ENCODE results near the gene PHLDB3. TPM values are rescaled to one million over a fixed set of nuclear protein-coding genes. Genes with fewer than 3 reads are reported as not detected.

PHLDB3 gene
- total RNA-seq, 1 experiment from 2014 or later = 36.7 TPM

DNA sequence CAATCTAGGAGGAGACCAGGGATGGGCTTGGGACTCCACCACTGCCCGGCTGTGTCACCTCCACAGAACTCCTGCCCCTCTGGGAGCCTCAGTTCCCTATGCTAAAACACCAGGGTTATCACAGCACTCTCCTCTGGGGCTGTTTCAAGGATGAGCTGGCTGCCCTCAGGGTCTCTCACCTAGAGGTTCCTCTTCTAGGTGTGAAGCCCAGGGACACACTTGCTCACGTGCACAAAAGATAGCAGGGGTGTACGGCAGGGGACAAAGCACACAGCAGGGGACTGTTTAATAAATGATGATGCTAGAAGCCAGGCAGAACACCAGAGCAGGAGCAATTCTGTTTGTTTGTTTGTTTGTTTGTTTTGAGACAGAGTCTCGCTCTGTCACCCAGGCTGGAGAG lies 22.4 kb downstream of the PHLDB3 start:
- Histone ChIP-seq H3K4me2 (no peak overlapping the region), H3K79me2 (ENCODE audit: low read depth) (no peaks in the 10 kb centered on the region), H3K9me3 (ENCODE audit: insufficient read depth, low read depth) (no peaks in the 10 kb centered on the region), H3K4me3 (no peak overlapping the region), H3K36me3 (ENCODE audit: low read depth) (no peaks in the 10 kb centered on the region), H3F3A (ENCODE audit: insufficient read depth, low read depth) (peaks cover 4% of the 10 kb centered on the region), H2AFZ (no peak overlapping the region), H3K9me2 (ENCODE audit: insufficient read depth) (no peaks in the 10 kb centered on the region), H4K20me1 (ENCODE audit: insufficient read depth) (no peaks in the 10 kb centered on the region), H3K27ac (no peak overlapping the region), H3K4me1 (replicated peaks; ENCODE audit: insufficient read depth) (no peaks in the 10 kb centered on the region), H3K27me3 (ENCODE audit: insufficient read depth, low read depth) (no peaks in the 10 kb centered on the region)
- intact Hi-C loops (cut with micrococcal nuclease; ENCODE audit: unreplicated experiment) = no loop called here
- DNase-seq = no peak
- TF ChIP-seq, protein P1, sequence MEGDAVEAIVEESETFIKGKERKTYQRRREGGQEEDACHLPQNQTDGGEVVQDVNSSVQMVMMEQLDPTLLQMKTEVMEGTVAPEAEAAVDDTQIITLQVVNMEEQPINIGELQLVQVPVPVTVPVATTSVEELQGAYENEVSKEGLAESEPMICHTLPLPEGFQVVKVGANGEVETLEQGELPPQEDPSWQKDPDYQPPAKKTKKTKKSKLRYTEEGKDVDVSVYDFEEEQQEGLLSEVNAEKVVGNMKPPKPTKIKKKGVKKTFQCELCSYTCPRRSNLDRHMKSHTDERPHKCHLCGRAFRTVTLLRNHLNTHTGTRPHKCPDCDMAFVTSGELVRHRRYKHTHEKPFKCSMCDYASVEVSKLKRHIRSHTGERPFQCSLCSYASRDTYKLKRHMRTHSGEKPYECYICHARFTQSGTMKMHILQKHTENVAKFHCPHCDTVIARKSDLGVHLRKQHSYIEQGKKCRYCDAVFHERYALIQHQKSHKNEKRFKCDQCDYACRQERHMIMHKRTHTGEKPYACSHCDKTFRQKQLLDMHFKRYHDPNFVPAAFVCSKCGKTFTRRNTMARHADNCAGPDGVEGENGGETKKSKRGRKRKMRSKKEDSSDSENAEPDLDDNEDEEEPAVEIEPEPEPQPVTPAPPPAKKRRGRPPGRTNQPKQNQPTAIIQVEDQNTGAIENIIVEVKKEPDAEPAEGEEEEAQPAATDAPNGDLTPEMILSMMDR (conservative IDR thresholded peaks at IDR 0.05) = no peak
- no peak for TF ChIP-seq EZH2 (IDR thresholded peaks at IDR 0.05; ENCODE audit: low read depth)
- POLR2A ChIA-PET (ENCODE audit: unreplicated experiment) = no interaction called here
- CTCF ChIA-PET = no interaction called here
- BruUV-seq (replicated peaks) = no TSS peak

DNA sequence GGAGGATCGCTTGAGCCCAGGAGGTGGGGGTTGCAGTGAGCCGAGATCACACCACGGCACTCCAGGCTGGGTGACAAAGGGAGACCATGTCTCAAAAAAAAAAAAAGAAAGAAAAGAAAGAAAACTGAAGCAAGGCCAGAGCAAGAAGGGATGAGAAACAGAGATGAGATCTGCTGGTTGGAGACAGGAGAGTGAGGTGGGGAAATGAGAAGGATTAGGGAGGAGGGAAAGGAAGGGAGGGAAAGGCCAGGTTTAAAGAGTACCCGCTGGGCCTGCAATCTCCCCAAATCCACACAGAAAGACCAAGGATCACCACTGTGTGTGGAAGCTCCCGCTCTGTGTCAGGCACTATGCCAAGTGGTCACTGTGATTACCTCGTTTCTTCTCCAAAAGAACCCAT lies 22.8 kb downstream of the PHLDB3 start:
- Histone ChIP-seq H3K79me2 (ENCODE audit: low read depth) (no peaks in the 10 kb centered on the region), H3K4me3 (no peak overlapping the region), H3K9me2 (ENCODE audit: insufficient read depth) (no peaks in the 10 kb centered on the region), H3K27me3 (ENCODE audit: insufficient read depth, low read depth) (no peaks in the 10 kb centered on the region), H3F3A (ENCODE audit: insufficient read depth, low read depth) (peaks cover 9% of the 10 kb centered on the region), H3K27ac (no peak overlapping the region), H2AFZ (no peak overlapping the region), H4K20me1 (ENCODE audit: insufficient read depth) (no peaks in the 10 kb centered on the region), H3K4me1 (replicated peaks; ENCODE audit: insufficient read depth) (no peaks in the 10 kb centered on the region; the same call in 1 of the 2 replicates), H3K4me2 (no peak overlapping the region), H3K36me3 (ENCODE audit: low read depth) (no peaks in the 10 kb centered on the region), H3K9me3 (ENCODE audit: insufficient read depth, low read depth) (no peaks in the 10 kb centered on the region)
- no peak for TF ChIP-seq EZH2 (IDR thresholded peaks at IDR 0.05; ENCODE audit: low read depth)
- TF ChIP-seq, protein P1 (conservative IDR thresholded peaks at IDR 0.05) = no peak
- ChIA-PET POLR2A (ENCODE audit: unreplicated experiment) (no interaction called here), CTCF (no interaction called here)
- no peak for DNase-seq
- intact Hi-C loops (cut with micrococcal nuclease; ENCODE audit: unreplicated experiment) = no loop called here
- no TSS peak for BruUV-seq (replicated peaks)

- Histone ChIP-seq H3K9me2 (ENCODE audit: insufficient read depth) (no peaks in the 10 kb centered on the region), H3K4me2 (no peak overlapping the region), H3K36me3 (ENCODE audit: low read depth) (no peaks in the 10 kb centered on the region), H3K4me3 (no peak overlapping the region), H3K4me1 (replicated peaks; ENCODE audit: insufficient read depth) (peaks cover 4% of the 10 kb centered on the region), H4K20me1 (ENCODE audit: insufficient read depth) (no peaks in the 10 kb centered on the region), H3F3A (ENCODE audit: insufficient read depth, low read depth) (peaks cover 20% of the 10 kb centered on the region), H3K27ac (no peak overlapping the region), H3K27me3 (ENCODE audit: insufficient read depth, low read depth) (no peaks in the 10 kb centered on the region), H3K9me3 (ENCODE audit: insufficient read depth, low read depth) (no peaks in the 10 kb centered on the region), H3K79me2 (ENCODE audit: low read depth) (no peaks in the 10 kb centered on the region), H2AFZ (no peak overlapping the region)
- ChIA-PET POLR2A (ENCODE audit: unreplicated experiment) (interaction anchor here (0.5 to 0.6 kb wide), 2 partner anchors 23 to 55 kb away, joined by 4 to 7 read pairs; no protein-coding TSS in a partner anchor), CTCF (no interaction called here)
- no TSS peak for BruUV-seq (replicated peaks)
- TF ChIP-seq EZH2 (IDR thresholded peaks at IDR 0.05; ENCODE audit: low read depth) = no peak
- TF ChIP-seq, protein P1 (conservative IDR thresholded peaks at IDR 0.05) = no peak
- DNase-seq = no peak
- intact Hi-C loops (cut with micrococcal nuclease; ENCODE audit: unreplicated experiment) = no loop called here
Measured at GRCh38 chr19:43480574-43480973, 24.0 kb downstream of the PHLDB3 start.
